Osteocyte (in vitro differentiated cells): Measurements from ENCODE around the gene CDC42EP4. TPM values are rescaled to one million over a fixed set of nuclear protein-coding genes. Genes with fewer than 3 reads are reported as not detected.

Experiments
- DNase-seq: peaks from one replicate; pipeline ENCODE4 v3.0.0; 2021; ENCODE audit warnings: mixed read lengths; ENCODE audit not compliant: unreplicated experiment; ENCODE audit errors: extremely low spot score
- H3K27ac Mint-ChIP-seq: one replicate; pipeline ENCODE4 v1.8.0; 2021; ENCODE audit warnings: mild to moderate bottlenecking, mixed read lengths; ENCODE audit not compliant: unreplicated experiment
- H3K27me3 Mint-ChIP-seq: one replicate; pipeline ENCODE4 v1.8.0; 2021; ENCODE audit warnings: mixed read lengths; ENCODE audit not compliant: unreplicated experiment
- H3K36me3 Mint-ChIP-seq: one replicate; pipeline ENCODE4 v1.8.0; 2021; ENCODE audit warnings: mixed read lengths; ENCODE audit not compliant: unreplicated experiment
- H3K4me1 Mint-ChIP-seq: one replicate; pipeline ENCODE4 v1.8.0; 2021; ENCODE audit warnings: mixed read lengths; ENCODE audit not compliant: unreplicated experiment
- H3K4me3 Mint-ChIP-seq: one replicate; pipeline ENCODE4 v1.8.0; 2021; ENCODE audit warnings: mild to moderate bottlenecking, moderate library complexity, mixed read lengths; ENCODE audit not compliant: unreplicated experiment
- H3K9me3 Mint-ChIP-seq: one replicate; pipeline ENCODE4 v1.8.0; 2021; ENCODE audit warnings: mixed read lengths; ENCODE audit not compliant: unreplicated experiment
- CTCF ChIP-seq: fragments of 200-600 bp; sonication (generic); IDR thresholded peaks from 2 replicates; pipeline ENCODE4 v1.5.0; 2021; ENCODE audit warnings: antibody characterized with exemption, mild to moderate bottlenecking, moderate library complexity
- total RNA-seq: library from RNA; stranded (reverse); gene quantifications from 2 replicates; pipeline ENCODE4 v1.2.1, GENCODE V29; 2021

The CDC42EP4 gene
- total RNA-seq, 1 donor from 2014 or later = 32.0 TPM

- peaks cover 58% of the 10 kb centered on the region for H3K4me1 Mint-ChIP-seq
- no peaks in the 10 kb centered on the region for H3K36me3 Mint-ChIP-seq
- peak overlapping the region; percentile 18 for H3K4me3 Mint-ChIP-seq
- no peaks in the 10 kb centered on the region for H3K9me3 Mint-ChIP-seq
- H3K27me3 Mint-ChIP-seq = no peaks in the 10 kb centered on the region
- no peak for TF ChIP-seq CTCF
- no peak for DNase-seq
- H3K27ac Mint-ChIP-seq = peak overlapping the region; percentile 99
These were observed 3.6 kb downstream of the CDC42EP4 start for GRCh38 chr17:73308017-73308823.

- H3K36me3 Mint-ChIP-seq = no peaks in the 10 kb centered on the region
- H3K27ac Mint-ChIP-seq = peak overlapping the region; percentile 99
- no peaks in the 10 kb centered on the region for H3K9me3 Mint-ChIP-seq
- peaks cover 59% of the 10 kb centered on the region for H3K4me1 Mint-ChIP-seq
- DNase-seq = no peak
- TF ChIP-seq CTCF = no peak
- peak overlapping the region; percentile 35 for H3K4me3 Mint-ChIP-seq
- H3K27me3 Mint-ChIP-seq = no peaks in the 10 kb centered on the region
These were observed 4.7 kb downstream of the CDC42EP4 start for GRCh38 chr17:73307130-73307529.

GRCh38 chr17:73305845-73306836, 5.7 kb downstream of the CDC42EP4 start:
- DNase-seq = no peak
- Mint-ChIP-seq H3K4me3 (peak overlapping the region; percentile 70), H3K27me3 (no peaks in the 10 kb centered on the region), H3K36me3 (no peaks in the 10 kb centered on the region), H3K9me3 (no peaks in the 10 kb centered on the region), H3K4me1 (peaks cover 65% of the 10 kb centered on the region), H3K27ac (peak overlapping the region; percentile 99)
- no peak for TF ChIP-seq CTCF

GRCh38 chr17:73304971-73305812, 6.6 kb downstream of the CDC42EP4 start:
- Mint-ChIP-seq H3K27ac (peak overlapping the region; percentile 99), H3K9me3 (no peaks in the 10 kb centered on the region), H3K36me3 (no peaks in the 10 kb centered on the region), H3K4me3 (peak overlapping the region; percentile 70), H3K4me1 (peaks cover 73% of the 10 kb centered on the region), H3K27me3 (no peaks in the 10 kb centered on the region)
- peak; percentile 91 for DNase-seq
- TF ChIP-seq CTCF = peak; percentile 56
